Epidermal melanocyte (primary cell): ENCODE measurements around the gene TP53I11.

Experiments
- DNase-seq: peaks from one replicate; pipeline ENCODE4 v3.0.0; 2011; ENCODE audit warnings: low spot score; ENCODE audit not compliant: insufficient read length

TP53I11 gene

GRCh38 chr11:44978961-44979331 lies 28.3 kb upstream of the TP53I11 start:
- DNase-seq = no peak

DNA sequence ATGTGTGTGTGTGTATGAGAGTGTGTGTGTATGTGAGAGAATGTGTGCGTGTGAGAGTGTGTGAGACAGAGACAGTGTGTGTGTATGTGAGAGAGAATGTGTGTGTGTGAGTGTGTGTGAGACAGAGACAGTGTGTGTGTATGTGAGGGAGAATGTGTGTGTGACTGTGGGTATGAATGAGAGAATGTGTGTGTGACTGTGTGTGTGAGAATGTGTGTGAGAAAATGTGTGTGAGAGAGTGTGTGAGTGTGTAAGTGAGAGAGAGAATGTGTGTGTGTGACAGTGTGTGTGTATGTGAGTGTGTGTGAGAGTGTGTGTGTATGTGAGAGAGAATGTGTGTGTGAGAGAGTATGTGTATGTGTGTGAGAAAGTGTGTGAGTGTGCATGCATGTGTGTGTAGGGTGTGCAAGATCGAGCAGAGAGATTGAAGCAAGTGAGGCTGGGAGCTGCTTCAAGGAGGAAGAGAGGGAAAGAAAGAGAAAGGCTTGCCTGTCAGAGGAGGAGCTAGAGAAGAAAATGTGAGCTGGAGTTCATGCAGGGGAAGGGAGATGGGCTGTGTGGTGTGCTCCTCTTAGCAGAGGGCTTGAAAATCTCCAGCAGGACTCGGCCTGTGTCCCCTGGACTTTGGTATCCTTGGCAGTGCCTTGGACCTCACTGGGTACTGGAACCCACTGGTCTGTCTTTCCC lies 27.7 kb upstream of the TP53I11 start:
- no peak for DNase-seq

DNA sequence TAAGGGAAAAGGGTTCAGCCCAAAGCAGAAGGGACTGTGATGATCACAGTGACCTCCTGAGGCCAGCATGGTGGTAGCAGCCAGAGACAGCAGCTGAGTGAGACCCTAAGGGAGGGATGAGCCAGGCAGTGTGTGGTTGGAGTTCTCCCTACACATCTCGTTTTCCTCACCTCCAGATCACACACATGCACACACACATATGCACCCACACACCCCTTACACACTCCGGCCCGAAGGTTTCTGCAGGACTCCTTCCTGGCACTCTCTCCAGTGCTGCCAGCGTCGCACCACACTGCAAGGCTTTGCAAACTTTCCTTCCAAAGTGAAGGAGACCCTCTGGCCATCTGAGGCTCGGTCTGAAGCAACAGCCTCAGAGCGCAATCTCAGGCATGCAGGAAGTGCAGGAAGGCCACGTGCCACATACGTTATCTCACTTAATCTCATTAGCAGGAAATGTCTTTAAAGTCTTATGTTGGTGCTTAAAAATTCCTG lies 26.9 kb upstream of the TP53I11 start:
- no peak for DNase-seq

DNA sequence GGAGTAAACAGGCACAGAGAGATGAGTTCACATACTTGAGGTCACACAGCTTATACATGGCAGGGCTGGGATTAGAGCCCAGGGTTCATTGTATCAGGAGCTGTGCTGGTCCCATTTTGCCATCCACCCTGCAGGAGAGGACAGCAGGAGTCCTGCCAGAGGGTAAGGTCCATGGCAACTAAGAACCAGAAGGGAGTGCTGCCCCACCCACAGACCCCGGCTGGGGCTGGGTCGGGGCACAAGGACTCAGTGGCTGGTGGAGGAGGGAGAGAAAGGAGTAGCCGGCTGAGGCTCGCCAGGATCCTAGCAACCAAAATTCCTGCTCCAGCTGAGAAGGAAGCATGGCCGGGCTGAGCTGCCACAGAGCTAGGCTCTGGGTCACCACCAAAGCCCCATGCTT lies 25.9 kb upstream of the TP53I11 start:
- DNase-seq = no peak

DNA sequence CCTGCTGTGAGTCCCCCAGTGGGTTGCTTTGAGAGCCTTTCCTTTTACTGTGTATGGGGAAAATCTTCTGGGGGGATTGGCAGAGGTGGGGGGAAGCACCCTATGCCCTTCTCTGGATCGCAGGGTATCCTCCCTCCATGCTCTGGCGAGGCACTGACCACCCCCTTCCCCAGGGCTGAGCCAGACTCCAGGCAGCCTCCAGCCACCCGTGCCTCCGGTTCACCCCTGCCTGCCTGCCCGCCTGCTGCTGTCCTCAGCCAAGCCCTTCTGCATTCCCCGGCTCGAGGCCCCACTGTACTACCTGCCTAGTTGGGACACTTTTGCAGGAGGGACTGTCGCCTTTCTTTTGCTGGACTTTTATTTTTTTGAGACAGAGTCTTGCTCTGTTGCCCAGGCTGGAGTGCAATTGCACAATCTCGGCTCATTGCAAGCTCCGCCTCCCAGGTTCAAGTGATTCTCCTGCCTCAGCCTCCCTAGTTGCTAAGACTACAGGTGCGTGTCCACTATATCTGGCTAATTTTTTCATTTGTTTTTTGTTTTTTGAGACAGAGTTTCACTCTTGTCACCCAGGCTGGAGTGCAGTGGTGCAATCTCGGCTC lies 23.8 kb upstream of the TP53I11 start:
- no peak for DNase-seq

DNA sequence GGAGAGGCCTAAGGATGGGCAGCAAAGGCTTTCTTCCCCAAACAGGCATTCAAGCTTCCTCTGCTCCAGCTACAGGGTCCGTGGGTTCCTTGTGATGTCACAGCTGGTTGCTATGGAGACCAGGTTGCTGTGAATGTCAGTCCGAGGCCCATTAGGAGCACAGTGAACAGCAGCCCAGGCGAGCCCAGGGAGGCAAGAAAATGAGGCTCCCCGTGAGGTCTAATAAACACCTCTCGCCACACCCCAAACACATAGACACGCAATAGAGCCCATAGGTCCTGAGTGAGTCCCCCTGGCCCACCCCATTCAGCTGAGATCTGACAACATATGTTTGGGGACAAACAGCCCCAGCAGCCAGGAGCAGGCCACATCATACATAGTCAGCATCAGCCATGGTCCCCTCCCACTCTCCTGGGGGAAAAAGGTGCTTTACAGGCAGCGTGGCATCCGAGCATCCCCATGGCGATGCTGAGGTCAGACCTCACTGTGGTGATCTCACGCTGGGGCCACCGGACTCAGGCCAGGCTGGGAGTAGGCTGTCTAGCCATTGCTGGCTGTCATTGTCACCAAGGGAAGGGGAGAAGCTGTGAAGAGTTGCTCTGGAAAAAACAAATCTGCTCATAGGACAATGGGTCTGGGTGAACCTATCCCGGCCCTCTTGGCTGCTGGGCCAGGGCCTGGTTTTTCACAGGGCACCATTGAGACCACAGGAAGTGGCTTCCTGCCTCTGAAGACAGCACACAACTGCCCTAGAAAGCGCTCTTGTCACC lies 23.1 kb upstream of the TP53I11 start:
- DNase-seq = no peak

- DNase-seq = no peak
Observed at GRCh38 chr11:44972746-44973435, 22.2 kb upstream of the TP53I11 start.

- no peak for DNase-seq
Observed at GRCh38 chr11:44971185-44971584, 20.5 kb upstream of the TP53I11 start.

DNA sequence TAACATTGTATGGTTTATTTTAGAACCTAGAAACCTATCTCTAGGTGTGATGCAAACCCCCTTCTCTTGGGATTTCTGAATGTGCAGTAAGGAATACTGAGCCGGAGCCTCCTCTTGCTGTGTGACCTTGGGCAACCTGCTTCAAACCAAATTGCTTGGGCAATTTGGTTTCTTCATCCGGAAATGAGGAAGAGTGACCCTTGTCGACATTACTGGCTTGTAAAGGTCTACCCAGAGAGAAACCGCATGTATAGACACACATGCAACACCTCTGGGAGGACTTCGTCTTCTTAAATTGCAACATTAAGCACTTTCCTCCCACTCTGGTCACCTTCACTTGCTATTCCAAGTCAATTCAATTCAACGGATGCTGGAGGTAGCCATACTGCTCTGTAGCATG lies 19.6 kb upstream of the TP53I11 start:
- no peak for DNase-seq

GRCh38 chr11:44969651-44970252 lies 19.1 kb upstream of the TP53I11 start:
- no peak for DNase-seq

GRCh38 chr11:44968510-44968909 lies 17.8 kb upstream of the TP53I11 start:
- no peak for DNase-seq

GRCh38 chr11:44967930-44968496 lies 17.3 kb upstream of the TP53I11 start:
- DNase-seq = no peak

GRCh38 chr11:44966694-44967093 lies 16.0 kb upstream of the TP53I11 start:
- no peak for DNase-seq

GRCh38 chr11:44964526-44965209 lies 14.0 kb upstream of the TP53I11 start:
- DNase-seq = no peak

DNA sequence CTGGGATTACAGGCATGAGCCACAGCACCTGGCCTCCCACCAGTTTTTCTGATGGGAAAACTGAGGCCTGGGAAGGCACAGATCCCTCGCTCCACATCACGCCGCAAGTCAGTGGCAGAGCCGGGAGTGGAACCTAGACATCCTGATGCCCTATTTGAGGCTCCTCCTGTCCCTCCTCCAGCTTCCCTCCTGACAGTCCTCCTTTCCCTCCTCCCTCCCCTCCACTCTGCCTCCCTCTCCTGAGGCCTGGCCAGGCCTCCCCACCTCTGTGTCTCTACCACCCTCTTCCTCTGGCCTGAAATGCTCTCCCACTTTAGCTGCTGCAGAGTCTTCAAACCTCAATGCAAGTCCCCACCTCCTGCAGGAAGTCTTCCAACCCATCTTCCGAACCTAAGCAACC lies 13.3 kb upstream of the TP53I11 start:
- no peak for DNase-seq

DNA sequence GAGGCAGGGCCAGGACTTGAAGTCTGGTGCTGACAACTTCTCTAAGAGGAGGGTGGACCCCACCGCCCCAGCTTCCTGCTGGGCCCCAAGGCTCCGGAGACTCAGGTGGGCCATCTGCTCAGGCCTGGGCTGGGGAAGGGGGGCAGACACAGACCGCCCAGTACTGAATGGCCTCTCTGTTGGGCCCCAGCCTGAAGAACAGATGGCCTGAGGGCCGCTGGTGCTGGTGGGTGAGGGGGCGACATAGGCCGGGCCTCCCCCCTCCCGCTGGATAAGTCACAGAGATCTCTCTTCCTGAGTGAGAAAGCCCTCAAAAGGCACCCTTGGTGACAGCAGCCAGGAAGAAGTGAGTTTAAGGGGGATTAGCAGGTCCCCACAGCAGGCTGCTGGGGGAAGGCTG lies 12.5 kb upstream of the TP53I11 start:
- no peak for DNase-seq

GRCh38 chr11:44962464-44962863 lies 11.8 kb upstream of the TP53I11 start:
- no peak for DNase-seq

DNA sequence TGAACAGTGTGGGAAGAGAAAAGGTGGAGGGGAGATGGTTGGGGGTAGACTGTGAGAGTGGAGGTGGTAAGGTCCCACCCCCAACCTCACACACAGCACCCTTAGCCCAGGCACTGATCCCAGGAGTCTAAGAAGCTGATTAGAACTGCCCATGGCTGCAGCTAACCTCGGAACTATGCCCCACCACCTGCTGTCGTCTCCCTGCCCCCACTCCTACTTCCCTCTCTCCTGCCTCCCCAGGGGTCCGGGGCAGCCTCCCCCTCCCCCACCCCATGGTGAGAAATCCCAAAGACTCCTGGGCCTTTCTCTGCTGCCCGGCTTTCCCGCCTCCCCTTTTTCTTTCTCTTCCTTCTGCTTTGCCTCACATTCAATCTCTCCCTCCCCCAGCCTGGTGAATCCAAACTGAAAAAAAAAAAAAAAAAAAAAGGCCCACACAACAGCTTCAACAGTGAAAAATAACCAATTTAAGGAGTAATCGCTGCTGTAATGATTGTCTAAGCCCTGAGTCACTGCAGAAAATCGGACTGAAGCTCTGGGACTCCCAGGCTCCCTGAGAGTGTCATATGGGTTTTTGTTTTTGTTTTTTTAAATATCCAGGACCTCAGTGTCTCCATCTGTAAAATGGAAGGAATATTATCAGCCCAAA lies 9.6 kb upstream of the TP53I11 start:
- no peak for DNase-seq

DNA sequence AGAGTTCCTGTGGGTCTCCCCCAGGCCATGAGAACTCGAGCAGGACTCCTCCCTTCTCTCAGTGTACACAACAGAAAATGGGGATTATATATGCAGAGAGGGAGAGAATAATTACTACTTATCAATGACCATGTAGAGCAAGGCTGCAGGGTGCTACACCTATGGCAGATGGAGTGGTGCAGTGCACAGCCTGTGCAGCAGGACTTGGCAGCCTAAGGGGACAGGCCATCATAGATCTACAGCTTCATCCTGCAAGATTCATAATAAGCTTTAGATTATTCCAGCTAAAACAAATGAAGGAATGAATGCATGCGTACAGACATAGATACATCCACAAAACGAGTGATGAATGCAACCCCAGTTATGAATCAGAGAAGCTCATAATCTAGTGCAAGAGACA lies 8.4 kb upstream of the TP53I11 start:
- no peak for DNase-seq
